ENCODE results near the gene PDGFB.

PDGFB gene

DNA sequence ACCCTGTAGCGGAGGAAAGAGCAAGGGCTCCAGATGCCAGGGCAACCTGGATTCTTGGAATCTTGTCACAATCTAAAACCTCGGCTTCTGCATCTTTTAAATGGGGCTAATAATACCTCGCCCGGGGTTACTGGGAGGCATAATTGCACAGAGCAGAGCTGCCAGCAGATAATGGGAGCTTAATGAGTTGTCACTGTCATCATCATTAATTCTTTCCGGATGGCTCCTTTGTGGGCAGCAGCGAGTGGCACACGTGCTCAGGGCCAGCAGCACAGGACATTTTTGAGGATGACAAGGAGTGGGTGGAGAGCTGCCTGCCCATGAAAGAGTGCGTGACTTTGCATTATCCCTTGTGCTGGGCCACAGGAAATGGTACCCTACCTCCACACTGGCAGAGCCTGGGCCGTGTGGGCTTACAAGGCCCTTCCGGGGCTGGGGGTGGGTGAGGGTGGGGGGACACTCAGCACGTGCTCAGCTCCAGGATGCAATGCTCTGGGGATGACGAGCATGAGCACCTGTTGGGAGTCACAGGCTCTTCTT is 5.7 kb downstream of the PDGFB start:
- DNase-seq: no peak

DNA sequence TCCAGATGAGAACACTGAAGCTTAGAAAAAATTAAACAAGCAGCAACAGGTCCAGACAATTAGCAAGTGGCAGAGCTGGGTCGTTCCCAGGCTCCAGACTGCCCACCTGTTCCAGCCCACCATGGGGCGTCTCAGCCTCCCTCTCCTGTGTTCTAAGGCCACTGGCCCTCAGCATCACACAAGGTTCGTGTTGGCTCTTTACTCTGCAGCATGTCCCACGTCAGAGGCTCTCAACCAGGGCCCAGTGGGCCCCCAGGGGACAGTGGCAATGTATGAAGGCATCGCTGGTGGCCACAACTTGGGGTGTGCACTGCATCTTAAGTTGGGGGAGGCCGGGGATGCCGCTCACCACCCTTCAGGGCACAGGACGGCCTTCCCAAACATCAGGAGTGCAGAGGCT is 6.2 kb downstream of the PDGFB start:
- no peak for DNase-seq

DNA sequence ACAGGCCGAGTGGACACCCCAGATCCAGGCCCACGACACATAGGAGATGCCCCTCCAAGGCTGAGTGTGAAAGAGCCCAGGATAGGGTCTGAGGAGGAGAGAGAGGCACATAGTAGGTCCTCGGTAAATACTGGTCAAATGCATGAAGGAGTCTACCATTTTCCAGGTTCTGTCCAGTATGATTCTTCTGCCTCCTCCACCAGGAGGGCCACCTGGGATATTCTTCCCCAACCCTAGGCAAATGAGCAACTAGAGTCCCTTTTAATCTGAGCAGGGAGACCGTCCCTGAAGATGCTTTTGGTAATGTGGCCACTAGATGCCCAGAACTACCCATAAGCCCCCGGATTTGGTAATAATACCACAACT is 6.7 kb downstream of the PDGFB start:
- no peak for DNase-seq

DNA sequence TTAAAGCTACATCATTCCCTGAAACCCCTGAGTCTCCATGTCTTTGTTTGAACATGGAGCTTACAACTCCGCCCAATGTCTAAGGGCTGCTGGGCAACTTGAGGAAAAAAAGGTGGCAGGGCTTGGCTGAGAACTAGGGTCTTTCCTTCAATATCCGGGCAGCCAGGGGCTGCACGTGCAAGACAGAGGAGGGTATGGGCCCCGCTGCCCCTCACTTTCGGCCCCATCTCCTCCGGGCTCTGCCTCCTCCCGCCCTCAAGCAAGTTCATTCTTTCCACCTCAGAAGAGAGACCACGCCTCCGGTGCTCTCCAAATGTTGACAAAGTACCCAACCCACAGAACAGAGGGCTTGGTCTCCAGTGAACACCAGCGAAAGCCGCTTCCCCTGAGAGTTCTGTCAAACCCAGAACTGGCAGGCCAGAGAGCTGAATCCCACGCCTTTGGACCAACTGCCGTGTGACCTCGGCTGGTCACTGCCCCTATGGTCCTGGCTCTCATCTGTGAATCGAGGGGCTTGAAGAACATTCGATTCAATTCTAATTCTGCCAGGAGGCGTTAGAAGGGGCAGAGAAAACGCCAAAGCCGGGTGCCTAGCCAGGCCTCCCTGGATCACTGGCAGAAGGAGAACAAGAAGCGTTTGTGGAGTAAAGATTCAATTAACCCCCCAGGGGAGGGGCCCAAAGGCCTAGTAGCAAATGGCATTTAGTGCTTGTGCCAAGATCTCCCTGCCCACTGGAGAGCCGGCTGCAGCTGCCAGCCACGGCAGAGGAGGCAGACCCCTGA is 7.3 kb downstream of the PDGFB start:
- peak; percentile 58 for DNase-seq

DNA sequence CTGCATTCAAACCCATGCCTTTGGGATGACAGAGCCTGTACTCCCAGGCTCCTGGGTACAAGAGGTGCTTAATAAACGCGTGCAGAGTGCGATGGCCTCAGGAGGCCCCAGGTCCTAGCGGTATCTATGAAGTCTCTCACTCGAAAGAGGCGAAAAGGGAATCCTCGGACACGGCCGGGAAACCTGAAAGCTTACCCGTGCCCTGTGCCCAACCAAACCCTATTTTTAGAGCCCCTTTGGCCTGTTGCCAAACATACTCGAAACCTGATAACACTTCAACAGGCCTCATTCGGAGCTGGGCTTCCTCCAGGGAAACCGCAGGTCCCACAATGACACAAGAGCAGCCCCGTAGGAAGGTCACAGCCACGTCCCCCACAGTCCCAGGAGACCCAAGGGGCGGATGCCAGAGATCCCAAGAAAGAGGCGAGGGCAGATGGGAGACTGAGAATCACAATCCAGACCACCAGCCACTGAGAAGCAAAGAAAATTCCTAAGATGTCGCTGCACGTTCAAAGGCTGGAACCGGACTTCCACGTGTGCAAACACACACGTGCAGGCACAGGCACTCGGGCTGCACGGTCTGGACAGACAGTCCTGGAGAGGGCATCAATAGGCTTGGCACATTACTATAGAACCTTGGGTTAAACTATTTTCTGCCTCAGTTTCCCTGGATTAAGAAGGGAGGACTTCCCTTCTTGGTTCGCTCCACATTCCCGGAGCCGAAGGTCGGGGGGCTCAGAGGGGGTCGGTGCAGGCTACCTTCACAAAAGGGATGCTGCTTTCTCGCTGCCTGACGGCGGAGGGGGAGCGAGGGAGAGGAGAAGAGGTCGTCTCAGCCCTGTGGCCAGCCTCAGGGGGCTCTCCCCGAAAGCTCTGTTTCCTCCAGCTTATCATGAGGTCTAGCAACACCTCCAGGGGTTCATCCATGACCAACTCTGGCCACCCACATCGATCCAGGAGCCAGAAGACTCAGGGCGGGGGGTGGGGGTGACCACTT is 8.2 kb downstream of the PDGFB start:
- DNase-seq: peak; percentile 68

DNA sequence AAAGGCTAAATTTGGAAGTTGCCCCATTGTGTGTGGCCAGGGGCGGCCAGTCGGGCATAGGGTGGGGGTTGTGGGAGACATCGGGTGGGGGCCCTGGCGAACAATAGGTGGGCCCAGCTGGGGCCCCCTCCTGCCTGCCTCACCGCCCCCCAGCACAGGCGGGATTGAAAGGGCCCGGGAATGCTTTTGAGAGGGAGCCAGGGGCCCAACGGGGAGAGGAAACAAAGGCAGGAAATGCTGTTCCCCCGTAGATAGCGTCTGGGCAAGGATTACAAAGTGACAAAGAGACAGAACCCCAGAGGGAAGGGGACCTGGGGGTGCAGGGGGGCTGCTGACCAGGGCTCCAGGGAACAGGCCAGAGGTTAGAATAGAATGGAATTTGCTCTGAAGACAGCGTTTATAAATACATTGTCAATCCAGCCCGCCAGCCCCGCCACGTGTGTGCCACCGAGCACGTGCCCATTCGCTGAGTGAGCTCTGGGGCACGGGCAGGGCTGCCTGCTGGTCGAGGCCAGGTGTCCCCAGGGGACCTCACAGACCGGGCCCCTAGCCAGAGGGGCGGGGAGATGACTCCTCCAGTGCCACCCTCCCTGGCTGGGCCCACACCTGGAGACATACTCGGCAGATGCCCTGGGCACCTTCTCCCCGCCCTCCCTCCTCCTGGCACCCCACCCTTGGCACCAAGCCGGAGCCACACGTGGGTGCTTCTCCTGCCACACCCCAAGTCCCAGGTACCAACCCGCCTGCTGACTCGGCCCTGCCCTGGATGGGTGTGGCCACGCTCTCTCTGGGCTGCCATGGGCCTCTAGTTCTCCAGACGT is 9.7 kb downstream of the PDGFB start:
- DNase-seq: no peak

DNA sequence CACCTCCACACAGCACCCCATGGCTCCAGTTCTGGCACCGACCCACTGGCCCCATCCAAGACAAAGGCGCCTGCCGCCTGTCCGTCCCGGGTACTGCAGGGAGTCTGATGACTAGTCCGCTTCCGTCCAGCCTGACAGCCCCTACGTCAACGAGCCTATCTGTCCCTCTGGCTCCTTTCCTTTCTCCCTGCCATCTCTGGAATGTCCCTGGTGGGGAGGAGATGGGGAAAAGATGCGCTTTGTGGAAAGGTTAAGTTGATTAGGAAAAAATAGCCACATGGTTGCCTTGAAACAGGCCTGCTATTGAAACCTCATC is 10.4 kb downstream of the PDGFB start:
- no peak for DNase-seq

DNA sequence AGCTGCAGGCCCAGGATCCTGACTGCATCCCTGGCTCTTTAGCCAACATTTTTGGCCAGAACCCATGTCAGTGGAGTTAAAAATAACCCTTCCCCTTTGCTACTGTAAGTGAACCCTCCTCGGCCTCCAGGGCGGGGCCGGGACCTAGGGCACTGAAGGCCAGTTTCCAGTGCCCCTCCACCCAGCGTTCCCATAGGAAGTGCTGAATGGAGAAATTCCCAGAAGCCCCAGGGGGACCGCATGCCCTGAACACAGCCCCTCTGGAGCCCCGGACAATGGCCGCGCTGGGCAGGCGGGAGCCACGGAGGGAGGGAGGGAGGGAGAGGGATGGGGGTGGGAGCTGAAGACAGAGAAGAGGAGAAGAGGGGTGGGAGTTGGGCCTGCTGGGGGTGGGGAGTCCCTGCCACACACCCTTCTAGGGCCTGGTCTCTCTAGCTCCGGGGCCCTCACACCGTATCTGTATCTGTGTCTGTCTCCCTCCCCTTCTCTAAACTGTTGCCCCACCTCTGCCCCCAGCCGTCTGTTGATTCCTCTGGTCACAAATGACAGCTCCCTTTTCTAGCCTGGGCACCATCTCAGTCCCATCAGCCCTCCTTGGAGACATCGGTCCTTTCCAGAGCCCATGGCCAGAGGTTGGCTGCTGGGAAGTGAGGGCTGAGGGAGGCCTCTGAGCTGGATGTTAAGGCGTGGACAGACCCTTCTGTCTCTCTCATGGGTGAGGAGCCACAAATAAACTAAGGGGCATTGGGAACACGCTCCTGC is 10.9 kb downstream of the PDGFB start:
- DNase-seq: no peak

DNA sequence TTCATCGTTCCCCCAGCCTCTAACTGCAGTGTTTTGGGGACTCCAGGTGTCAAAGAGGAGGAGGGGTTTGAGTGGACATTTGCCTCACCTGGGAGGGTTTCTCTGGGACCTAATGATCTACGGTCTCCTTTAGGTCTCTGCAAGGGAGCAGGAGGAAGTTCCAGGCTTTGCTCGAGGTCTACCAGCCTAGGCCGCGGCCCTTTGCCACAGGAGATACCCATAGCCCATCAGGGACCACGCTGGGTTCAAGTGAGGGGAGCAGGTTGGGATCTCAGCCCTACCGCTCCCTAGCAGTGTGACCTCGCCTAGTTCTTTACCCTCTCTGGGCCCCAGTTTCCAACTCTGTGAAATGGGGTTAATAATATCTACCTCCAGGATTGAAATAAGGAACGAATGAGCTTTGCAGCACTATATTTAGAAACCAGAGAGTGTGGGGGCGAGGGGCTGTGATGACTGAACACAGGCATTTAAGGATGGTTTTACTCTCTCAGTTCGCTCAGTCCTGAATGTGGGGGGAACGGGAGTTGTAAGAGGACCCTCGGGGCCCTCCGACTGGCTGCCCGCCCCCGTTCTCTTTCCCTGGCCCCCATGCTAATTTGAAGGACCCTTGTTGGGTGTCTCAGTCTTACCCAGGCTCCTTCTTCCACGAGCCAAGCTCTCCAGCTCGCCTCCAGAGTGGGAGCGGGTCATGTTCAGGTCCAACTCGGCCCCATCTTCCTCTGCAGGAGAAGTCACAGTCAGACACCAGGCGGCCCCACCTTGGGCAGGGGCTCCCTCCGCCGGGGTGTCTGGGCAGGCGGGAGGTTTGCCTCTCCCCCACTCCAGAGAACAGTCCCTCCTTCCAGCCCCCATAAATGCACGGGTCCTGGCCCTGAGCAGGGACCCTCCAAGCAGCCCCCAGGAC is 11.7 kb downstream of the PDGFB start:
- no peak for DNase-seq

DNA sequence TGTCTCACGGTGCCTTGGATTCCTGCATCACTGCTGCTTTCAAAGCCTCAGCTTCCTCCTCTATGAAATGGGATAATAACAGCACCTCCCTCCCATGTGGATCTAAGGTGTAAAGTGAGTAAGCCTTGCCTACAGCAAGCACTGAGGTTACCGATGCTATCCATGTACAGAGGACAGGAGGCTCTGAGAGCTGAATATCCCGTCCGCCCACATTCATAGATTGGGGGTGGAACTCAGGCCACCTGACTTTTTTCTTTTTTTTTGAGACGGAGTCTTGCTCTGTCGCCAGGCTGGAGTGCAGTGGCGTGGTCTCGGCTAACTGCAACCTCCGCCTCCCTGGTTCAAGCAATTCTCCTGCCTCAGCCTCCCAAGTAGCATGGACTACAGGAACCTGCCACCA is 12.5 kb downstream of the PDGFB start:
- DNase-seq: no peak

DNA sequence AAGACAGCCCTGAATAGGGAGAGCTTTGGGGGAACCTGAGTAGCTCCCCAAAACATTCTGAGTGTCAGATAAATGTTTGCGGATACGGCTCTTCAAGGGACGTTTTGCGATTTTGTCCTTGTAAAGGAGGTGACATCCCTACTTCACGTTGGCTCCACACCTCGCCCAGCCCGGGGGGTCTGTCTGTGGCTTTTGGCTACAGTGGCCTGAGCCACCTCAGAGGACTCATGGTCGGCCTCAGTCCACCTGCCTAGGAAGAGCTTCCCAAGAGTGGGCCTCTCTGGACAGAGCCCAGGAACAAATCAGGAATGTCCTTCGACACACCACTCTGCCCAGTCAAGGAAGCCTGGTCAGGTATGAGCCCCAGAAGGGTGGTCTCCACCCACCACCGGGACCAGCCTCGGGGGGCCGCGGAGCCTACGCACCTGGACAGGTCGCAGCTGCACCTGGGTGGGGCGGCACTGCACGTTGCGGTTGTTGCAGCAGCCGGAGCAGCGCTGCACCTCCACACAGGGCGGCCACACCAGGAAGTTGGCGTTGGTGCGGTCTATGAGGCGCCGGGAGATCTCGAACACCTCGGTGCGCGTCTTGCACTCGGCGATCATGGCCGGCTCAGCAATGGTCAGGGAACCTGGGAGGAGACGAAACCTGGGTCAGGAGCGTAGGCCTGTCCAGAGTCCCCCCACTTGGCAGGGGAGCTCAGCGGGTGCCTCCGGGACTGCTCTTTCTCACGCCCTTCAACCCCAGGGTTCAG is 13.4 kb downstream of the PDGFB start:
- no peak for DNase-seq

DNA sequence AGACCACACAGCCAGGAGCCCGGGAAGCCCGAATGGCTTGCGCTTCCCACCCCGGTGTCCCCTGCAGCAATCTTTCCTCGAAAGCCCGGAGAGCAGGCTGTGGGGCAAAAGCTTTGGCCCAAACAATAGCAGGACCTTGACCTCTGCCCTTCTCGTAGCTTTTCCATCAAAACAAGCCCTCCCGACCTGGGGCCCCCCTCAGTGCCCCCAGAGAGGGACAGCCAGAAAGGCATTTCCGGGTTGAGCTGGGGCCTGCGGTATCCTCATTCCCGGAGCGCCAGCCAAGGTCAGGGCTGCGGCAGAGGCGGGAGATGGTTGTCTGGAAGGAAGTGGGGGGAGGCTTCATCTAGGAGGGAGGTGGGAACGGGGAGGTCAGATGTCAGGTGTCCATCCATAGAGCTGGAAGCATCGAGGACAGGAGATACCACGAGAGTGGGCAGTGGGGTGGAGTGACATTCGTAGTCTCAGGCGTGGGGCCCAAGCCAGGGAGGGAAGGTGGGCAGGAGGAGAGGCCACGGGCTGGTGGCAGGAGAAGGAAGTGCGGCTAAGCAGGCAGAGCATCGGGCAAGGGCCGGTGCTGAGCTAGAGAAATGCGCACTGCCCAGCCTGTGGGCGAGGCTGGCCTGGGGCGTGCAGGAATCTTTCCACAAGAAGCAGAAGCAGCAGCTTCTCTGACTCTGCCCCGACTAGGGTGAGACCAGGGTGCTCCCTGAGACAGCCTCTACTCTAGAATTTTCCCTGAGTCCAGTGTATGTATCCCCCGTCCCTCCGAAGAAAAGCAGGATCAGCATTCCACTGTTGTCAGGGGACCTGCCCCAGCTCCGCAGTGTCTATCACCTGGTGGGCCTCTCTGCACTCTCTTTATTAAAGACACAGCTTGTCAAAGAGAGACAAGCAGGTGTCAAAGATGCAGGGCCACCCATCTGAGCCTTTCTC is 14.3 kb downstream of the PDGFB start:
- no peak for DNase-seq

DNA sequence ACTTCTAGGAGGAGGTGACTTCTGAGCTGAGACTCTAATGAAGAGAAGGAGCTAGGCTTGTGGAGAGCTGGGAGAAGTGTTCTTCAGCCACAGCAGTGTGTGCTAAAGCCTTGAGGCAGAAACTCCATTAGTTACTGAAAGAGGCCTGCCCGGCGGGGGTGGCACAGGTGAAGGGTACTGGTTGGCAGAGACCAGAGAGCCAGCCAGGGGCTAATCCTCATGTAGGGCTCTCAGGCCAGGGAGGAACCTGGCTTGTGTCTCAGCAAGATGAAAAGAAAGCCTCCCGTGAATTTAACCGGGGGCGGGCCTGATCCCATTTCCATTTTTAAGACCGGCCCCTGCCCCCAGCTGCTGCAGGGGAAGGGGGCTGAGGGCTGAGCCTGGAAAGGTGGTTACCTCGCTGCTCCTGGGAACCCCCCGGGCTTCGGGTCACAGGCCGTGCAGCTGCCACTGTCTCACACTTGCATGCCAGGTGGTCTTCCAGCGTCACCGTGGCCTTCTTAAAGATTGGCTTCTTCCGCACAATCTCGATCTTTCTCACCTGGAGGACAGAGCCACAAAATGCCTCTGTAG is 15.0 kb downstream of the PDGFB start:
- no peak for DNase-seq

DNA sequence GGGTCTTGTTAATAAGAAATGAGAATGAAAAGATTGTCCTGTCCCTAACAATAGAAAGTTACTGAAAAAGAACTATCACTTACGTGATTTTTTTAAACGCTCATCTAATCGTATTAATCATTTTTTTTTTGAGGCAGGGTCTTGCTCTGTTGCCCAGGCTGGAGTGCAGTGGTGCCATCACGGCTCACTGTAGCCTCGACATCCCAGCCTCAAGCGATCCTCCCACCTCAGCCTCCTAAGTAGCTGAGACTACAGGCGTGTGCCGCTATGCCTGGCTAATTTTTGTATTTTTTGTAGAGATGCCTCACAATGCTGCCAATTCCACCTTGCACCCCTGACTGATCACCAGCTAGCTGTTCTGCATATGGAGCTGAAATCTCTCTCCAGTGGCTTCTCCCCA is 15.7 kb downstream of the PDGFB start:
- DNase-seq: no peak

DNA sequence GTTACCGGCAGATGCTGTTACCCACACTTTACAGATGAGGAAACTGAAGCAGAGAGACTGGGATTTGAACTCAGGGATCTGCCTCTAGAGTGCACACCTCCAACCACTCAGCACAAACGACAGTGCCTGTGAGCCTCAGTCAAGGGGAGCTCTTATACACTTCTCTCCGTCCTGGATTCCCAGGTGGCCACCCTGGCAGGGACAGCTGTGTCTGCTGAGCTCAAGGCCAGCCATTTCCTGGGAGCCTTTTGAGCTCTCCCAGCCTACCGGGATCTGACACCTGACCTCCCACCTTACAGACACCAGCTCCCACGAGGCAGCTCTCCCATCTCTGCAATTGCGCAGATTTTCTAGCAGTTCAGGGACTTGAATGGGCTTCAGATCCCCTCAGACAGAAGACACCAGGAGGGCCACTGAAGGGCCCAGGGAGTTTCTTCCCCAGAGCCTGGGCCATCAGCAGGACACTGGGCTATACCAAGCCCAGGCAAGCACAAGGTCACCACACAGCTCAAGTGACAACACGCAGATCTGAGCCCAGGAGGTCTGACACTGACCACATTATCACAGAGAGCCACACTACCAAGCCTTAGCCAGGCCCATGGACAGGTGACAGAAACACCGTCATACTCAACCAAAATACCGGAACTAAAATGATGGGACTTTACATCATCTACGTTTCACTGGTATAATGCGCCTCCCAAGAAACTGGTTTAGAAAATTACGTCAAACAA is 17.1 kb downstream of the PDGFB start:
- DNase-seq: no peak

DNA sequence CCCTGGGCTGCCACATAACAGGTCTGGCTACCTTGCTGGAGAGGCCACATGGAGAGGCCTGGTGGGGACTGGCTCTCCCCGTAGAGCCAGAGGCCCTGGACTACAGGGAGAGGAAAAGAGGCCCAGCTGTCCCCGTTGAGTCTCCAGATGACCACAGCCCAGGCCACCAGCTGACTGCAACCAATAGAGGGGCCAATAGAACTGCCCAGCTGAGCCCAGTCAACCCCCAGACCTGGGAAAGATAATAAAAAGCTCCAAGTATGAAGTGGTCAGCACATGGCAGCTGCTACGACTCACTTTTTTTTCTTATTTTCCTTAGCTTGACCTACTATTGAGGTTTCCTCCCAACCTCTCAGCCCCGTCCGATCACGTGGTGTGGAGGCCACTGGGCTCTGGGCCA is 18.4 kb downstream of the PDGFB start:
- no peak for DNase-seq

DNA sequence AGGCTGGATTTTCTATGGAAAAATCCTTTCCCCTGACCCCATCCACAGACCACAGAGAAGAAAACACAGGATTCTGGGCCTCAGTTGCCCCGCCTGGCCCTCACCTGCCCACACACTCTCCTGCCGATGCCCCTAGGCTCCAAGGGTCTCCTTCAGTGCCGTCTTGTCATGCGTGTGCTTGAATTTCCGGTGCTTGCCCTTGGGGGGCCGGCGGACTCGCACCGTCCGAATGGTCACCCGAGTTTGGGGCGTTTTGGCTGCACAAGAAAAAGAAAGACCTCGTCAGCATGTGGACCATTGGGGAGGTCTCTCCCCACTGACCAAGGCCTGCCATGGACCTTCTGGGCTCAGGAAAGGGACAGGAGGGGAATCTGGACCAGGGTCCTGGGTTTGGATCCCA is 19.2 kb downstream of the PDGFB start:
- no peak for DNase-seq

DNA sequence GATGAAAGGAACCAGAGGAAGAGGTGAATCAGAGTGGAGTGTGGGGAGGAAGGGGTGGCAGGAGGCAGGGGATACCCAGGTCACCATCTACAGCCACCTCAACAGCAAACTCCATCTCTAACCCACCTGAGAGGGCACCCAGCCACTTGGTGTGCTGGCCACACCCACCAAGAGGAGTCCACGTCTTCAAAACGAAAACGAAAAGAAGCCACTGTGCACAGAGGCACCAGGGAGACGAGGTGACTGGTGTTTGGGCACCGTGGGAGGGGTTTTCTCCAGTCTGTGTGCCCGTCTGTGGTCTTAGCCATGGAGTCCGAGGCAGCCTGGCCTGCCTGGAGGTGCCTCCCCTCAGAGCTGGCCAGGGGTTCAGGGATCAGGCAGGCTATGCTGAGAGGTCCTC is 20.2 kb downstream of the PDGFB start:
- no peak for DNase-seq
